ENCODE results near the gene SETD1A. TPM values are rescaled to one million over a fixed set of nuclear protein-coding genes. Genes with fewer than 3 reads are reported as not detected.
"Not testable (repeated sequence)": the region's sequence is repeated elsewhere in the genome, so short reads cannot be mapped to it uniquely, and the experiment has no call there.

The SETD1A gene
- total RNA-seq, 2 donors from 2014 or later: 23.8 to 25.0 TPM

- Histone ChIP-seq H3K4me1 (ENCODE audit: control insufficient read depth, insufficient read depth, low read length) (no peaks in the 10 kb centered on the region), H3K9ac (ENCODE audit: extremely low read depth, low read length, poor library complexity, severe bottlenecking) (no peak within 1 kb of the TSS), H3K4me3 (ENCODE audit: low read length) (peak within 1 kb of the TSS; percentile 64), H3K27ac (ENCODE audit: low read depth, low read length) (no peak within 1 kb of the TSS), H3K27me3 (ENCODE audit: control insufficient read depth, insufficient read depth, low read length, poor library complexity, severe bottlenecking) (peaks cover 25% of the 10 kb centered on the region), H3K36me3 (ENCODE audit: control insufficient read depth, insufficient read depth, low read length) (no peaks in the 10 kb centered on the region), H3K9me3 (ENCODE audit: control insufficient read depth, low read length) (no peaks in the 10 kb centered on the region)
- no peaks in the 10 kb centered on the region for H3K9me3 Mint-ChIP-seq
- 25 to 50% methylated on average over 13 to 32 of the region's 45 CpGs for WGBS, 2 experiments (ENCODE audit: insufficient coverage in 1 of 2, insufficient read length in 1 of 2)
- peaks cover 47% of the 10 kb centered on the region for H3K27me3 Mint-ChIP-seq (ENCODE audit: insufficient read depth)
- no peak within 1 kb of the TSS for H3K27ac Mint-ChIP-seq
- TF ChIP-seq CTCF (conservative IDR thresholded peaks at IDR 0.05): no peak
- H3K4me3 Mint-ChIP-seq: peak within 1 kb of the TSS; percentile 55
- peaks cover 6% of the 10 kb centered on the region for H3K4me1 Mint-ChIP-seq
- peak; percentile 90 for DNase-seq
- H3K36me3 Mint-ChIP-seq (ENCODE audit: low read depth): no peaks in the 10 kb centered on the region
These were observed 53.2 kb downstream of the SETD1A start, which contains the start of gene STX1B for GRCh38 chr16:31010585-31011325. STX1B (minus strand) TSS chr16:31010638; CDS start chr16:31010396, 242 bp downstream.

GRCh38 chr16:31011815-31012214 is 54.3 kb downstream of the SETD1A start:
- H3K27me3 ChIP-seq (ENCODE audit: control insufficient read depth, insufficient read depth, low read length, poor library complexity, severe bottlenecking): peaks cover 25% of the 10 kb centered on the region
- H3K27me3 Mint-ChIP-seq (ENCODE audit: insufficient read depth): peaks cover 51% of the 10 kb centered on the region
- H3K4me1 ChIP-seq (ENCODE audit: control insufficient read depth, insufficient read depth, low read length); H3K36me3 ChIP-seq (ENCODE audit: control insufficient read depth, insufficient read depth, low read length); H3K9ac ChIP-seq (ENCODE audit: extremely low read depth, low read length, poor library complexity, severe bottlenecking); H3K27ac Mint-ChIP-seq; H3K27ac ChIP-seq (ENCODE audit: low read depth, low read length); H3K9me3 Mint-ChIP-seq; DNase-seq; H3K9me3 ChIP-seq (ENCODE audit: control insufficient read depth, low read length); H3K36me3 Mint-ChIP-seq (ENCODE audit: low read depth); H3K4me3 ChIP-seq (ENCODE audit: low read length); H3K4me1 Mint-ChIP-seq: not testable (repeated sequence)
- WGBS, 2 experiments (ENCODE audit: insufficient coverage in 1 of 2, insufficient read length in 1 of 2): 88 to 92% methylated on average over 6 to 7 of the region's 7 CpGs
- peak overlapping the region; percentile 55 for H3K4me3 Mint-ChIP-seq

- peaks cover 51% of the 10 kb centered on the region for H3K27me3 Mint-ChIP-seq (ENCODE audit: insufficient read depth)
- peaks cover 25% of the 10 kb centered on the region for H3K27me3 ChIP-seq (ENCODE audit: control insufficient read depth, insufficient read depth, low read length, poor library complexity, severe bottlenecking)
- H3K9me3 ChIP-seq (ENCODE audit: control insufficient read depth, low read length); DNase-seq; H3K27ac ChIP-seq (ENCODE audit: low read depth, low read length); H3K4me1 ChIP-seq (ENCODE audit: control insufficient read depth, insufficient read depth, low read length); H3K9ac ChIP-seq (ENCODE audit: extremely low read depth, low read length, poor library complexity, severe bottlenecking); H3K4me1 Mint-ChIP-seq; H3K36me3 Mint-ChIP-seq (ENCODE audit: low read depth); H3K36me3 ChIP-seq (ENCODE audit: control insufficient read depth, insufficient read depth, low read length); H3K27ac Mint-ChIP-seq; H3K4me3 Mint-ChIP-seq; H3K4me3 ChIP-seq (ENCODE audit: low read length); H3K9me3 Mint-ChIP-seq: not testable (repeated sequence)
These were observed 55.7 kb downstream of the SETD1A start for GRCh38 chr16:31013292-31013691.

- H3K36me3 ChIP-seq (ENCODE audit: control insufficient read depth, insufficient read depth, low read length): no peaks in the 10 kb centered on the region
- H3K27ac Mint-ChIP-seq: no peak overlapping the region
- H3K4me3 ChIP-seq (ENCODE audit: low read length): no peak overlapping the region
- peak; percentile 50 for TF ChIP-seq CTCF (conservative IDR thresholded peaks at IDR 0.05)
- H3K27me3 ChIP-seq (ENCODE audit: control insufficient read depth, insufficient read depth, low read length, poor library complexity, severe bottlenecking): peaks cover 22% of the 10 kb centered on the region
- no peak overlapping the region for H3K9ac ChIP-seq (ENCODE audit: extremely low read depth, low read length, poor library complexity, severe bottlenecking)
- no peaks in the 10 kb centered on the region for H3K9me3 Mint-ChIP-seq
- no peak overlapping the region for H3K27ac ChIP-seq (ENCODE audit: low read depth, low read length)
- WGBS, 2 experiments (ENCODE audit: insufficient coverage in 1 of 2, insufficient read length in 1 of 2): 74 to 83% methylated on average over 3 to 6 of the region's 6 CpGs
- H3K27me3 Mint-ChIP-seq (ENCODE audit: insufficient read depth): peaks cover 43% of the 10 kb centered on the region
- H3K4me3 Mint-ChIP-seq: no peak overlapping the region
- H3K4me1 ChIP-seq (ENCODE audit: control insufficient read depth, insufficient read depth, low read length): no peaks in the 10 kb centered on the region
- H3K36me3 Mint-ChIP-seq (ENCODE audit: low read depth): no peaks in the 10 kb centered on the region
- DNase-seq: no peak
- no peaks in the 10 kb centered on the region for H3K4me1 Mint-ChIP-seq
- H3K9me3 ChIP-seq (ENCODE audit: control insufficient read depth, low read length): no peaks in the 10 kb centered on the region
These were observed 58.5 kb downstream of the SETD1A start for GRCh38 chr16:31016018-31016417.

GRCh38 chr16:31017756-31018155 is 60.2 kb downstream of the SETD1A start:
- H3K27me3 Mint-ChIP-seq (ENCODE audit: insufficient read depth): peaks cover 25% of the 10 kb centered on the region
- H3K9me3 ChIP-seq (ENCODE audit: control insufficient read depth, low read length); H3K4me3 ChIP-seq (ENCODE audit: low read length); H3K36me3 Mint-ChIP-seq (ENCODE audit: low read depth); H3K27ac ChIP-seq (ENCODE audit: low read depth, low read length); H3K27me3 ChIP-seq (ENCODE audit: control insufficient read depth, insufficient read depth, low read length, poor library complexity, severe bottlenecking); DNase-seq; H3K4me1 Mint-ChIP-seq; H3K9ac ChIP-seq (ENCODE audit: extremely low read depth, low read length, poor library complexity, severe bottlenecking); H3K9me3 Mint-ChIP-seq; H3K4me3 Mint-ChIP-seq; H3K36me3 ChIP-seq (ENCODE audit: control insufficient read depth, insufficient read depth, low read length); H3K27ac Mint-ChIP-seq; H3K4me1 ChIP-seq (ENCODE audit: control insufficient read depth, insufficient read depth, low read length): not testable (repeated sequence)
- 92 to 93% methylated on average over 6 to 10 of the region's 10 CpGs for WGBS, 2 experiments (ENCODE audit: insufficient coverage in 1 of 2, insufficient read length in 1 of 2)

Measured in endodermal cell (in vitro differentiated cells).